Limb (tissue), 2 donors: Measurements from ENCODE around the gene TXNRD1.
"Not testable (repeated sequence)": the region's sequence is repeated elsewhere in the genome, so short reads cannot be mapped to it uniquely, and the experiment has no call there.

ENCODE experiments used
- DNase-seq, 2 donors: peaks; one replicate each; pipeline ENCODE4 v3.0.0-alpha.2; 2016; ENCODE audit errors: extremely low spot score in 2 of 2

TXNRD1 gene

DNA sequence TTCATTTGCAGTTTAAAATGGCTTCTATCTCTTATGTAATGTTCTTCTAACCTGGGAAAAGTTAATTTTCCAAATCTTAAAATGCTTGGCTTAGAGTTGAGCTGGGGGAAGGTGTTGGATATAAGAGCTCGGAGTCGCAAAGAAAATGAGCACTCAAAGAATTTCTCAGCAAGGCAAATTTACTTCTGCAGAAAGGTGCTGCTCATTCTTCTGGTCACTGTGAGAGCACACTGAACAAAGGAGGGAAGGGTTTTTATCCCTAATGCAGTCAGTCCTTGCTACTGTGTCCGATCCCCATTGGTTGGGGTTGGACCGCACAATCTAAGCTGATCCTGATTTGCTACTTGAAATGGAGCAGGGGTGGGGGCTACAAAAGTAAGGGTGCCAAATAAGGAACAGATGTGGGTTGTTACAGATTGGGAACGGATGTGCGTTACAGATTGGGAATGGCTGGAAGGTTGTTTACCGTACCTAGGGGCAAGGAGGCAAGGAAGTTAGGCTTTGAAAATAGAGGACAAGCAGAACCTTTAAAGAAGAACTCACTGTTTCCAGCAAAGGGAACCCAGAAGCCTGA is 19.4 kb downstream of the TXNRD1 start:
- no peak for DNase-seq

- DNase-seq = no peak
Measured at GRCh38 chr12:104237930-104238329, 22.4 kb downstream of the TXNRD1 start.

- DNase-seq = no peak
Measured at GRCh38 chr12:104242546-104243206, 27.1 kb downstream of the TXNRD1 start.

- no peak for DNase-seq
Measured at GRCh38 chr12:104243551-104243950, 28.0 kb downstream of the TXNRD1 start.

GRCh38 chr12:104243971-104244370 is 28.4 kb downstream of the TXNRD1 start:
- no peak for DNase-seq

DNA sequence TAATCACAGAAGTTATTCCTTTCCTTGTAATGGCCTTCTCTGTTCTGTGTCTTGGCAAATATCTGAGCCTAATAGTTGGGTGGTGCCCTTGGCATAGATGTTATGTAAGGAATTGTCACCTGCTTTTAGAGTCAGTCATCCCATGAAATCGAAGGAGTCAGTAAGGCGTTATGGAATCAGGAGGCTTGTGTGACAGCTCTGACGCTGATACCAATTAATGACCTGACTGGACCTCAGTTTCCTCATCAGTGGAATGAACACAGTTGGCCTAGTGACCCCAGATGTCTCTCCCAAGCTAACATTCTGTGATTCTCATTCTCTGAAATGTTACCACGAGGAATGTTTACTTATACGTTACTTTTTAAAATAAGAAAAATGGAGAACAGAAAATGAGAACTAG is 32.1 kb downstream of the TXNRD1 start:
- no peak for DNase-seq

- DNase-seq = no peak
Measured at GRCh38 chr12:104248444-104248843, 32.9 kb downstream of the TXNRD1 start.

DNA sequence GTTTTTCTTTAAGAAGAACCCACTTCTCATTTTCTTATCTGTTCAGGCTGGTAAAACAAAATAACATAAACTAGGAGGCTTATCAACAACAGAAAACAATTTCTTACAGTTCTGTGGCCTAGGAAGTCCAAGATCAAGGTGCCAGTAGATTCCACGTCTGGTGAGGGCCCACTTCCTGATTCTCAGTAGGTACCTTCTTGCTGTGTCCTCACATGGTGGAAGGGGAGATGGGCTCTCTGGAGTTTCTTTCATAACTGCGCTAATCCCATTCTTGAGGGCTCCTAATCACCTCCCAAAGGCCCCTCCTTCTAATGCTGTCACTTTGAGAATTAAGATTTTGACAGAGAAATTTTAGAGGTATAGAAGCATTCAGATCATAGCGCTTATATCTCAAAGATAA is 33.4 kb downstream of the TXNRD1 start:
- DNase-seq = no peak

GRCh38 chr12:104249898-104250297 is 34.3 kb downstream of the TXNRD1 start:
- no peak for DNase-seq

DNA sequence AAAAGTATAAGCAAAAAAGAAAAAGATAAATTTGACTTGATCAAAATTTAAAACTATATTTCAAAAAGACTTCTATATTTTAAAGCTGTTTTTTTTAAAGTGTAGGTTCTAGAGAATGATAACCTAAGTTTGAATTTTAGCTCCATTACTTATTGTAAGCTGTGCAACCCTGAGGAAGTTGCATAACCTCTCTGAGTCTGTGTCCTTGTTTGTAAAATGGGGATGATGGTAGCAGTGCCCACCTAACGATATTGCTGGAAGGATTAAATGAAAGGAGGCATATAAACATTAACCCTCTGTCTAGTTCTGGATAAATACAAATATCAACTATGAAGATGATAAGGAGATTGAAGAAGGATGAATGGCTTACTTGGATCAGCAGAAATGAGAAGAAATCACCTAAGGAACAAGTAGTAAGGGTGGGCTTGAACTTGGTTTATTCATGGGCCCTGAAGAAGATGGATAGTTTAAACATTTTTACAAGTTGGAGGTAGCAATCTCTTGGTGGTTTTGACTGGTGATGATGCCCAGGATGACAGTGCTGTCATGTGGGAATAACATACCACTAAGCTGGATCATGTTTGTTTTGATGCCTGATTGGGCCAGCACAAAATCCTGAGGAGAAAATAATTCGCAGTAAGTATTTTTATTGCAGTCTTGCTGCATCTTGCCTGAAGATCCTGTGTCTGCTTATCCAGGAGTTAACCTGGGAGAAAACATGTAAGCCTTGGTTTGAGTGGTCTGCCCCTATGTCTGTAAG is 35.0 kb downstream of the TXNRD1 start:
- DNase-seq = no peak

GRCh38 chr12:104257913-104258472 is 42.4 kb downstream of the TXNRD1 start:
- DNase-seq = no peak

DNA sequence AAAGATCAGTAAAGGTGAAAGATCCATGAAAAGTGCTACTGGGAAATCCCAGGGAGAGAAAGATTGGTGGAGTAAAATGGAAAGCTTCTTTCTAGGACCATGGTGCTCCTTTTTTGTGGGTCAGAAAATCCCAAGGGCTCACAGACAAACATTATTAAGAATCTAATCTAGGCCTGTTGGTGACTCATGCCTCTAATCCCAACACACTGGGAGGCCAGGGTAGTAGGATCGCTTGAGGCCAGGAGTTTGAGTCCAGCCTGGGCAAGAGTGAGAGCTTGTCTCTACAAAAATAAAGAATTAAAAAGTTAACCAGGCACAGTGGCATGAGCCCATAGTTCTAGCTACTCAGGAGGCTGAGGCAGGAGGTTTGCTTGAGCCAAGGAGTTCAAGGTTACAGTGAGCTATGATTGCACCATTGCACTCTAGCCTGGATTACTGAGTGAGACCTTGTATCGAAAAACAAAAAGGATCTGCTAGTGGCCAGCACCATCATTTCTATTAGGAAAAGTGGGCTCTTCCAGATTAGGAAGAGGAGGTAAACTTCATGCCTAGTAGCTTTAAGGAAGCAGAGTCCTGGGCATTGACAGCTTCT is 43.0 kb downstream of the TXNRD1 start:
- no peak for DNase-seq

DNA sequence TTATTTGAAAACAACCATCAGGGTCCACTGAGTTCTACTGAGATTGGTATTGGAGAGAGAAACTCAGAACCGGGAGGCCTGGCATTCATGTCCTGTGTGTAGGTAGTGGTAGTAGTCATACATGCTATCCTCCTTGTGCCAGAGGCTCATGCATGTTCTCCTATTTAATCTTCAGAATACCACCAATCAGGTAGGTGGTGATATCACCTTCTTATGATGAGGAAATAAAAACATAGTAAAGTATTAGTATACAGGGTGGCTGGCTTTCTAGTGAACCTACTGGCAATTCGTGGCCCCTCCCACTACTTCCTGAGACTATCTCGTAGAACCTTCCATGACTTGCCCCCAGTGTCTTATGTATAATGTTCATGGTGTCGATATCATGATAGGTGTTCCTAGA is 47.4 kb downstream of the TXNRD1 start:
- no peak for DNase-seq

- DNase-seq = peak in 1 of 2 donors; percentile 32
Measured at GRCh38 chr12:104263580-104264358, 48.2 kb downstream of the TXNRD1 start.

DNA sequence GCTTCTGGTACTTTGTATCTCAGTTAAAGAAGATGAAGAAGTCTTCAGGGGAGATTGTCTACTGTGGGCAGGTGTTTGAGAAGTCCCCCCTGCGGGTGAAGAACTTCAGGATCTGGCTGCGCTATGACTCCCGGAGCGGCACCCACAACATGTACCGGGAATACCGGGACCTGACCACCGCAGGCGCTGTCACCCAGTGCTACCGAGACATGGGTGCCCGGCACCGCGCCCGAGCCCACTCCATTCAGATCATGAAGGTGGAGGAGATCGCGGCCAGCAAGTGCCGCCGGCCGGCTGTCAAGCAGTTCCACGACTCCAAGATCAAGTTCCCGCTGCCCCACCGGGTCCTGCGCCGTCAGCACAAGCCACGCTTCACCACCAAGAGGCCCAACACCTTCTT is 49.9 kb downstream of the TXNRD1 start:
- DNase-seq = not testable (repeated sequence)

DNA sequence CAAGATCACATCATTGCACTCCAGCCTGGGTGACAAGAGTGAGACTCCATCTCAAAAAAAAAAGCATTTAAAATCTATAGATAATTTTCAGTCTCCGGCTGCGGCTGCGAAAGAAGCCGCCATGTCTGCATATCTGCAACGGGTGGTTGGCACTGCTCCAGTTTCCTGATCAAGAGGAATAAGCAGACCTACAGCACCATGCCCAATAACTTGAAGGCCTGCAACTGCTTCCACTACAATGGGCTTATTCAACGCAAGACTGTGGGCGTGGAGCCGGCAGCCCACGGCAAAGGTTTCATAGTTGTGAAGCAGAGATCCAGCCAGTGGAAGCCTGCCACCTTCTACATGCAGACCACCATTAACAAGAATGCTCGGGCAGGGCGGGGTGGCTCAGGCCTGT is 57.4 kb downstream of the TXNRD1 start:
- no peak for DNase-seq

DNA sequence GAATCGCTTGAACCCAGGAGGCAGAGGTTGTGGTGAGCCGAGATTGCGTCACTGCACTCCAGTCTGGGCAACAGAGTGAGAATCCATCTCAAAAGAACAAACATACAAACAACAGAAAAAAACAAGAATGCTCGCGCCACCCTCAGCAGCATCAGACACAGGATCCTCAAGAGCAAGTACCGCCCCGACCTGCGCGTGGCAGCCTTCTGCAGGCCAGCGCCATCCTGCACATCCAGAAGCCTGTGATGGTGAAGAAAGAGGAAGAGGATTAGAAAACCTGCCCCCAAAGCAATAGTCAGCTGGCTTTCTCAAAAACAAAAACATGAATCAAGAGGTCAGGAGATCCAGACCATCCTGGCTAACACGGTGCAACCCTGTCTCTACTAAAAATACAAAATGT is 57.9 kb downstream of the TXNRD1 start:
- DNase-seq = no peak

DNA sequence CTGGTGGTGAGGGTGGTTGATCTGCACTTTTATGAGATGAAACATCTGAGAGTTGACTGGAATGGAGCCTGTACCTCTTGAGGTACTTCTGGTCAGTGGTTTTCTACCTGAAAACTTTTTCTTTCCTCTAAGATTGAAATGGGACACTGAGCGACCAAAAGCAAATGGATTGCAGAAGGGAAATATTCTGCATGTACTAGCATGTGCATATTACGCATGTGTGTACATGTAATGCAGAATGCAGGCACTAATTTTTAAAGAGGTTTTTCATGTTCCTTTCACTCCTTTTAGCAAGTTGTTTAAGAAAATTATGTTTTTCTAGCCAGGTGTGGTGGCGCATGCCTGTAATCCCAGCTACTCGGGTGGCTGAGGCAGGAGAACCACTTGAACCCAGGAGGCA is 59.2 kb downstream of the TXNRD1 start:
- no peak for DNase-seq

GRCh38 chr12:104275689-104276088 is 60.1 kb downstream of the TXNRD1 start:
- no peak for DNase-seq

GRCh38 chr12:104276273-104277131 is 60.9 kb downstream of the TXNRD1 start:
- no peak for DNase-seq
